Mucosa of stomach (tissue), 1 donor: ENCODE data around the gene ATP6V0C.
A peak's percentile ranks its signal among the peaks of the same experiment; 100 is the strongest.

ENCODE experiments used
- H3K27me3 ChIP-seq: one replicate; pipeline ENCODE4 v1.7.0; 2013; ENCODE audit warnings: mild to moderate bottlenecking, low read length; ENCODE audit not compliant: control insufficient read depth, insufficient read depth
- H3K36me3 ChIP-seq: one replicate; pipeline ENCODE4 v1.7.0; 2013; ENCODE audit warnings: low read length; ENCODE audit not compliant: control insufficient read depth, insufficient read depth
- H3K4me1 ChIP-seq: one replicate; pipeline ENCODE4 v1.7.0; 2013; ENCODE audit warnings: mild to moderate bottlenecking, low read length; ENCODE audit not compliant: control insufficient read depth, insufficient read depth
- H3K4me3 ChIP-seq: one replicate; pipeline ENCODE4 v1.7.0; 2013; ENCODE audit warnings: low read length
- H3K9ac ChIP-seq: one replicate; pipeline ENCODE4 v1.7.0; 2013; ENCODE audit warnings: mild to moderate bottlenecking, low read length, moderate library complexity
- H3K9me3 ChIP-seq: one replicate; pipeline ENCODE4 v1.7.0; 2013; ENCODE audit warnings: mild to moderate bottlenecking, low read length, moderate library complexity; ENCODE audit not compliant: control insufficient read depth
- donor health status: Pancreatic carcinoma.

The ATP6V0C gene

GRCh38 chr16:2513405-2514332, at the start of gene ATP6V0C:
ATP6V0C (plus strand) TSS chr16:2513952; CDS start chr16:2514104, 152 bp downstream.
- Histone ChIP-seq H3K9ac (peak within 1 kb of the TSS; percentile 87), H3K4me1 (peaks cover 52% of the 10 kb centered on the region), H3K36me3 (no peaks in the 10 kb centered on the region), H3K4me3 (peak within 1 kb of the TSS; percentile 81), H3K27me3 (peaks cover 3% of the 10 kb centered on the region), H3K9me3 (no peaks in the 10 kb centered on the region)

DNA sequence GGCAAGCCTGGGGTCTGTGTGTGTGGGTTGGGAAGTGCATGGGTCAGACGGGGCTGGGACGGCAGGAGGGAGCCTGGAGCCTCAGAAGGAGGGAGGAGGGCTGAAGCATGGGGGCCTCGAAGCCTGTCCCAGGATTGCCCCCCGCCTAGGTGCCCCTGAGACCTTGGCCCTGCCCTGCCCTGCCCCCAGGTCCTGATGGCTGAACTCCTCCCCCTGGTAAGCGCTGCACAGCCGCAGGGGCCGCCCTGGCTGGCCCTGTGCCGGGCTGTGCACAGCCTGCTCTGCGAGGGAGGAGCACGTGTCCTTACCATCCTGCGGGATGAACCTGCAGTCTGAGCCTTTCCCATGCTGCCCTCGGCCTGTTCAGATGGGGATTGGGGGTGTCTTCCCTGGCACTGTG, 49.4 kb upstream of the ATP6V0C start:
- H3K4me3 ChIP-seq = no peak overlapping the region
- peaks cover 20% of the 10 kb centered on the region for H3K27me3 ChIP-seq
- no peaks in the 10 kb centered on the region for H3K36me3 ChIP-seq
- no peak overlapping the region for H3K9ac ChIP-seq
- no peaks in the 10 kb centered on the region for H3K9me3 ChIP-seq
- H3K4me1 ChIP-seq = peaks cover 24% of the 10 kb centered on the region

DNA sequence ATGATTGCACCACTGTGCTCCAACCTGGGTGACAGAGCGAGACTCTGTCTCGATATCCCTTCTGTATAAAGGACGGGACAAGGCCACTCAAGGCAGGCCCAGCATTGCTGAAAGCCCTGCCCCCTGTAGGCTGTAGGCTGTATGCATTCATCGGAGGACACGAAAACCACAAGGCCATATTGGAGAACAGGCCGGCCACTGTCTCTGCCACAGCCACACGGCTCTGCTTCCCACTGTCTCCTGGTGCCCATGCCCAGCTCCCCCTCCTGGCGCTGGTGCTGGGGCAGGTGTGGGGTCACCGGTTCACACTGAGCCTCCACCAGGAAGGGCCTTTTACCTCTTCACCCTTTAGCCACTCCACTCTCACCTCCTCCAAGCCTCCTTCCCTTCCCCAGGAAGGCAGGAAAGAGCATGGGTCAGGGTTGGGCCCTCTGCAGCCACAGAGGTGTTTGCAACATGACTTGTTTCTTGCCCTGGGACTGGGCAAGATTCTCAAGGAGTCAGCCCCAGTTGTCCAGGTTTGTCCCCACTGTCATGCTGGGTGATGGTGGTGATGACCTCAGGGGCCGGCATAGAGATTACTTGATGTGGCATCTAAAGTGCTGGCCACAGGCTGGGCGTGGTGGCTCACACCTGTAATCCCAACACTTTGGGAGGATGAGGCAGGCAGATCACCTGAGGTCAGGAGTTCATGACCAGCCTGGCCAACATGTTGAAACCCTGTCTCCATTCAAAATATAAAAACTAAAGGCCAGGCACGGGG, 47.9 kb upstream of the ATP6V0C start:
- no peak overlapping the region for H3K9ac ChIP-seq
- peaks cover 15% of the 10 kb centered on the region for H3K4me1 ChIP-seq
- no peaks in the 10 kb centered on the region for H3K9me3 ChIP-seq
- H3K4me3 ChIP-seq = no peak overlapping the region
- H3K36me3 ChIP-seq = no peaks in the 10 kb centered on the region
- peaks cover 35% of the 10 kb centered on the region for H3K27me3 ChIP-seq

DNA sequence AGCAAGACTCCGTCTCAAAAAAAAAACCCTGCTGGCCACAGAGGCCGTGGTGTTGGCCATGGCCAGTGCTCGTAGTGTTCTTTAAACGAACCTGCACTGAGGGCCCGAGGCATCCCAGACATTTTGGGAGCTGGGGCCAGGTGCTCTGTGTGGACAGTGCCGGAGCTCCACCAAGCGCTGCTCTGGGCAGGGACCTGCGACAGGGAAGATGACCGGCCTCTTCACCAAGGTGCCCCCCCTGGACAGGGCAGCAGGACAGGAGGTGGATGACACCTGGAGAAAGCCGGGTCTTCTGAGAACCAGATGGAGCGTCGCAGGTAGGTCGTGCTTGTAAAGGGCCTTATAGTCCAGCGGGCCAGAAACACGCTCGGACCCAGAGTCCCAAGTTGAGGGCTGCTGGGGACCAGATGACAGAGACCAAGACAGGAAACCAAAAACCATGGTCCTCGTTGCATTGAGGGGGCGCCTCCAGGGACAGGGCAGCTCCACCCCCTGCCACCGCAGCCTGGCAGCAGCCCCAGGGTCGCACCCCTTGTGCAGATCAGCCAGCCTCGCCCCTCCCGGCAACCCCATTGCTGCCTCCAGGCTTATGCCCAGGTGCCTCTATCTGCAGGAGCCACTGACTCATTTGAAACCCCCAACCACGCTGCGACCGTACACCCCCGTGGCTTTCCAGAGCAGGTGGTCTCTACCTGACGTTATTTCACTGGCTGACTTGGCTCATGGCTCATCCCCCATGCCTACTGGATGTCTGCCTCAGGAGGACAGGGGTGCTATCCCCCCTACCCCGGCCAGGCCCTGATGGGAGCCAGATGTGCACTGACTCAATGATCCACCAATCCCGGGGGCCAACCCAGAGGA, 46.9 kb upstream of the ATP6V0C start:
- no peaks in the 10 kb centered on the region for H3K9me3 ChIP-seq
- no peak overlapping the region for H3K9ac ChIP-seq
- no peaks in the 10 kb centered on the region for H3K36me3 ChIP-seq
- no peak overlapping the region for H3K4me3 ChIP-seq
- peaks cover 46% of the 10 kb centered on the region for H3K27me3 ChIP-seq
- peaks cover 15% of the 10 kb centered on the region for H3K4me1 ChIP-seq

- Histone ChIP-seq H3K27me3 (peaks cover 54% of the 10 kb centered on the region), H3K9ac (no peak overlapping the region), H3K4me3 (no peak overlapping the region), H3K4me1 (peaks cover 15% of the 10 kb centered on the region), H3K9me3 (no peaks in the 10 kb centered on the region), H3K36me3 (no peaks in the 10 kb centered on the region)
These were observed 46.1 kb upstream of the ATP6V0C start for GRCh38 chr16:2467528-2468232.

GRCh38 chr16:2468233-2468724, 45.5 kb upstream of the ATP6V0C start:
- peaks cover 18% of the 10 kb centered on the region for H3K4me1 ChIP-seq
- peaks cover 60% of the 10 kb centered on the region for H3K27me3 ChIP-seq
- H3K9me3 ChIP-seq = no peaks in the 10 kb centered on the region
- H3K4me3 ChIP-seq = peak overlapping the region; percentile 25
- no peaks in the 10 kb centered on the region for H3K36me3 ChIP-seq
- no peak overlapping the region for H3K9ac ChIP-seq

DNA sequence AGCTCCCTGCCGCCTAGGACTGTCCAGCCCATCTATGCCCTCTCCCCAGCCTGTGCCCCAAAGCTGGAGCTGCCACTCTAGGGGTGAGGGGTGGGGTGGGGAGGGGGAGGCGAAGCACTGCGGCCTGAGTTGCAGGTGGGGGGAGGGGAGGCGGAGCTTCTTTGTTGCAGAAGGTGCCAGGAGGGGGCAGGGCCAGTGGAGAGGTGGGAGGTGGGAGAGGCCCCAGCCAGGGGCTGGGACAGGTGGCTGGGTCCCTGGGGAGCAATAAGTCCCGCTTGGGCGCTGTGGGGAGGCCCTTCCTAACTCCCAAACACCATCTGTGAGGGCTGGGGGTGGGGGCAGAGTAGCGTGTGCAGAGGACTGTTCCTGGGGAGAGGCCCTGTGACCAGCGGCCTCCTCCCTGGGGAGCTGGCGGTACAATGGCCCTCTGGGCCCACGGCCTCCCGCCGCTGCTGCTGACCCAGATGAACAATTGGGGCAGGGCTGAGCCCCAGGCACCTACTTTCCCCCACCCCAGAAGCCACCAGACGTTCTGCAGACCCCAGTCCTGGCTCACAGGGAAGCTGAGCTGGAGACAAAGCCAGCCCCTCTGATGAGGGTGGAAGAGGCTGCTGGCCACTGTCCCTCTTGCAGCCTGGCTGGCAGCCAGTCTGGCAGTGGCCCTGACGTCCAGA, 44.9 kb upstream of the ATP6V0C start:
- Histone ChIP-seq H3K9ac (no peak overlapping the region), H3K4me1 (peaks cover 22% of the 10 kb centered on the region), H3K4me3 (no peak overlapping the region), H3K27me3 (peaks cover 63% of the 10 kb centered on the region), H3K36me3 (no peaks in the 10 kb centered on the region), H3K9me3 (no peaks in the 10 kb centered on the region)

DNA sequence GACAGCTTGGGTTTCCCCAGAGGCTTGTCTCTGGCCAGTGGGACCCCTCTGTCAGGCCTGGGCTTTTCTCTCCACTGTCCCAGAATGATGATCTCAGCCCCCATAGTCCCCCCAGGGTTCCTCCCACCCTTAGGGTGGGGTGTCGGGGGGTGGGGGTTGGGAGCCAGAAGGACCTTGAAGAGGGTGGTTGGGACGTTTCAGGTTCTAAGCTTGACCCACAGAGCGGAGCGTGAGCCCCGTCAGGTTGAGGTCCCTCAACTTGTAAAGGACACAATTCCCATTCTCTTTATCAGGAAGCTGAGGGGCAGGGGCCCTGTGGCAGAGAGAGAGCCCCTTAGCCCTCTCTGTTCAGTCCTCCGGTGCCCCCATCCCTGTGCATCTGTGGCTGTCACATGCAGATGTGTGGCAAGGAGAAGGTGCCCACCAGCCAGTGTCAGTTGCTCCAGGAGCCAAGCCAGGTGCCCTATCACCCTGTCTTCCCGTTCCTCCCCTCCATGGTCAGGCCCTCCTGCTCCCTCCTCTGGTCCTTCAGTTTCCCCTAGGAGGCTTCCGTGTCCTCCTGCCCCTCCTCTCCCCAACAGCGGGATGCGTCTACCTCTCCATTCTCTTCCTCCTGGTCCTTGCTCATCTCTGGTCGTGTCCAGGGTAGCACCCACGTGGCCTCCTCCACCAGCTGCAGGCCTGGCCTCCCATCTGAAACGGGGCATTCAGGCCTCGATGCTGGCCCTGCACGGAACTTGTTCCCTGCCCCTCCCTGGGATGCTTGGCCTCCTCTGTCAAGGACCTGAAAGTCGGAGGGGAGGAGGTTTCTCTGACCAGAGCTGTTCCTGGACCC, 44.1 kb upstream of the ATP6V0C start:
- peaks cover 63% of the 10 kb centered on the region for H3K27me3 ChIP-seq
- no peak overlapping the region for H3K9ac ChIP-seq
- no peaks in the 10 kb centered on the region for H3K36me3 ChIP-seq
- H3K4me1 ChIP-seq = peaks cover 28% of the 10 kb centered on the region
- H3K4me3 ChIP-seq = no peak overlapping the region
- H3K9me3 ChIP-seq = no peaks in the 10 kb centered on the region

- H3K36me3 ChIP-seq = no peaks in the 10 kb centered on the region
- H3K27me3 ChIP-seq = peaks cover 63% of the 10 kb centered on the region
- no peak overlapping the region for H3K9ac ChIP-seq
- no peak overlapping the region for H3K4me3 ChIP-seq
- H3K9me3 ChIP-seq = no peaks in the 10 kb centered on the region
- H3K4me1 ChIP-seq = peaks cover 28% of the 10 kb centered on the region
These were observed 43.5 kb upstream of the ATP6V0C start for GRCh38 chr16:2470234-2470601.

DNA sequence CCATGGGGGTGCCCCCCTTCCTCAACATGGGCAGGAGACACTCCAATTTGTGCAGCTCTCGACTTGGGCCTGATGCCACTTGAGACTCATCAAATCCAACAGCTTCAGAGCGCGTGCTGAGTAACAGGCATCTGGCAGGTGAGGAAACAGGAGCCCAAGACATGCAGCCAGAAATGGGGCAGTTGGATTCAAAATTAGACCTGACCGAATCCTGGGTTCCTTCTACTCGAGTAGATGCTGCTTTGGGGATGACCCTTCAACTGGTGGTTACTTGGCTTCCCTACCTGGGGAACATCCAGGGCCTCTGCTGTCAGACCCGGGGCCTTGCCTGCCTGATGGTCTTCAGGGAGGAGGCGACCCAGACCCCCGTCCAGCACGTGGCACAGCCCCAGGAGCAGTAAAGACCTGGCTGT, 43.1 kb upstream of the ATP6V0C start:
- H3K36me3 ChIP-seq = no peaks in the 10 kb centered on the region
- no peak overlapping the region for H3K4me3 ChIP-seq
- H3K27me3 ChIP-seq = peaks cover 63% of the 10 kb centered on the region
- H3K9ac ChIP-seq = no peak overlapping the region
- H3K4me1 ChIP-seq = peaks cover 30% of the 10 kb centered on the region
- H3K9me3 ChIP-seq = no peaks in the 10 kb centered on the region
